ENCODE results near the gene ODF4.

DNA sequence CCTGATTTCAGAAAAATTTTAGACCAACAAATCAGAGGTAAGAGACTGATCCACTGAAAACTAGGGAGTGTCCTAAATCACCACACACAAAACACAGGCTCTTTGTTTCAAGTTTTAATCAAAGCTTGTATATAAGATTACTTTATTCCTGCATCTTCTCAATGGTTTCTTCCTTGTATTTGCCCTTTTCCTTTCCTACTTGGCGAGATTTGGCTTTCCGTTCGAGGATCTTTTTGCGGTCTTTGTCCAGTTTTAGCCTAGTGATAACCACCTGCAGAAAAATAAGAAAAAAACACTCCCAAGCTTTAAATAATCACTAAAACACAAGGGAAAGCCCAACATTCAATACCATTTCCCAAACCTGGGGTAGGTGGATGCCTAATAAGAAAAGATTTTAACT lies 37.8 kb downstream of the ODF4 start:
- TF ChIP-seq, protein P1, sequence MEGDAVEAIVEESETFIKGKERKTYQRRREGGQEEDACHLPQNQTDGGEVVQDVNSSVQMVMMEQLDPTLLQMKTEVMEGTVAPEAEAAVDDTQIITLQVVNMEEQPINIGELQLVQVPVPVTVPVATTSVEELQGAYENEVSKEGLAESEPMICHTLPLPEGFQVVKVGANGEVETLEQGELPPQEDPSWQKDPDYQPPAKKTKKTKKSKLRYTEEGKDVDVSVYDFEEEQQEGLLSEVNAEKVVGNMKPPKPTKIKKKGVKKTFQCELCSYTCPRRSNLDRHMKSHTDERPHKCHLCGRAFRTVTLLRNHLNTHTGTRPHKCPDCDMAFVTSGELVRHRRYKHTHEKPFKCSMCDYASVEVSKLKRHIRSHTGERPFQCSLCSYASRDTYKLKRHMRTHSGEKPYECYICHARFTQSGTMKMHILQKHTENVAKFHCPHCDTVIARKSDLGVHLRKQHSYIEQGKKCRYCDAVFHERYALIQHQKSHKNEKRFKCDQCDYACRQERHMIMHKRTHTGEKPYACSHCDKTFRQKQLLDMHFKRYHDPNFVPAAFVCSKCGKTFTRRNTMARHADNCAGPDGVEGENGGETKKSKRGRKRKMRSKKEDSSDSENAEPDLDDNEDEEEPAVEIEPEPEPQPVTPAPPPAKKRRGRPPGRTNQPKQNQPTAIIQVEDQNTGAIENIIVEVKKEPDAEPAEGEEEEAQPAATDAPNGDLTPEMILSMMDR (IDR thresholded peaks at IDR 0.05), result no peak
- TF ChIP-seq POLR2A (IDR thresholded peaks at IDR 0.05) (no peak), EP300 (IDR thresholded peaks at IDR 0.05) (no peak)

Data from ovary (tissue), 3 donors.